ENCODE measurements around the gene INF2. TPM values are rescaled to one million over a fixed set of nuclear protein-coding genes. Genes with fewer than 3 reads are reported as not detected.

INF2 gene
- total and polyA plus RNA-seq, 12 donors, result 22.5 to 73.8 (median 28.4) TPM

GRCh38 chr14:104675447-104675846 lies 14.0 kb upstream of the INF2 start:
- WGBS, 2 donors, result 92 to 98% methylated on average over 2 of the region's 2 CpGs
- no peaks in the 10 kb centered on the region for H3K36me3 ChIP-seq
- ATAC-seq (no peak), DNase-seq (no peak)
- H3K9me3 ChIP-seq, result no peaks in the 10 kb centered on the region
- H3K27ac ChIP-seq, result no peak overlapping the region
- TF ChIP-seq, protein P1, sequence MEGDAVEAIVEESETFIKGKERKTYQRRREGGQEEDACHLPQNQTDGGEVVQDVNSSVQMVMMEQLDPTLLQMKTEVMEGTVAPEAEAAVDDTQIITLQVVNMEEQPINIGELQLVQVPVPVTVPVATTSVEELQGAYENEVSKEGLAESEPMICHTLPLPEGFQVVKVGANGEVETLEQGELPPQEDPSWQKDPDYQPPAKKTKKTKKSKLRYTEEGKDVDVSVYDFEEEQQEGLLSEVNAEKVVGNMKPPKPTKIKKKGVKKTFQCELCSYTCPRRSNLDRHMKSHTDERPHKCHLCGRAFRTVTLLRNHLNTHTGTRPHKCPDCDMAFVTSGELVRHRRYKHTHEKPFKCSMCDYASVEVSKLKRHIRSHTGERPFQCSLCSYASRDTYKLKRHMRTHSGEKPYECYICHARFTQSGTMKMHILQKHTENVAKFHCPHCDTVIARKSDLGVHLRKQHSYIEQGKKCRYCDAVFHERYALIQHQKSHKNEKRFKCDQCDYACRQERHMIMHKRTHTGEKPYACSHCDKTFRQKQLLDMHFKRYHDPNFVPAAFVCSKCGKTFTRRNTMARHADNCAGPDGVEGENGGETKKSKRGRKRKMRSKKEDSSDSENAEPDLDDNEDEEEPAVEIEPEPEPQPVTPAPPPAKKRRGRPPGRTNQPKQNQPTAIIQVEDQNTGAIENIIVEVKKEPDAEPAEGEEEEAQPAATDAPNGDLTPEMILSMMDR (IDR thresholded peaks at IDR 0.05), result no peak
- no peaks in the 10 kb centered on the region for H3K27me3 ChIP-seq
- intact Hi-C loops (cut with DNase I), result no loop called here
- no peak overlapping the region for H3K4me3 ChIP-seq
- peaks cover 19 to 40% (median 36%) of the 10 kb centered on the region in 9 donors for H3K4me1 ChIP-seq

- H3K4me1 ChIP-seq, result peaks cover 26 to 48% (median 44%) of the 10 kb centered on the region in 9 donors
- no peaks in the 10 kb centered on the region for H3K27me3 ChIP-seq
- ATAC-seq (no peak), DNase-seq (no peak)
- peak overlapping the region in 2 of 10 donors; percentile 90 to 98 for H3K27ac ChIP-seq
- WGBS, 2 donors, result 91 to 95% methylated on average over 7 of the region's 7 CpGs
- H3K36me3 ChIP-seq, result no peaks in the 10 kb centered on the region
- TF ChIP-seq, protein P1 (IDR thresholded peaks at IDR 0.05), result no peak
- H3K9me3 ChIP-seq, result no peaks in the 10 kb centered on the region
- no peak overlapping the region for H3K4me3 ChIP-seq
- intact Hi-C loops (cut with DNase I), result no loop called here
Observed at GRCh38 chr14:104676130-104676693, 13.2 kb upstream of the INF2 start.

DNA sequence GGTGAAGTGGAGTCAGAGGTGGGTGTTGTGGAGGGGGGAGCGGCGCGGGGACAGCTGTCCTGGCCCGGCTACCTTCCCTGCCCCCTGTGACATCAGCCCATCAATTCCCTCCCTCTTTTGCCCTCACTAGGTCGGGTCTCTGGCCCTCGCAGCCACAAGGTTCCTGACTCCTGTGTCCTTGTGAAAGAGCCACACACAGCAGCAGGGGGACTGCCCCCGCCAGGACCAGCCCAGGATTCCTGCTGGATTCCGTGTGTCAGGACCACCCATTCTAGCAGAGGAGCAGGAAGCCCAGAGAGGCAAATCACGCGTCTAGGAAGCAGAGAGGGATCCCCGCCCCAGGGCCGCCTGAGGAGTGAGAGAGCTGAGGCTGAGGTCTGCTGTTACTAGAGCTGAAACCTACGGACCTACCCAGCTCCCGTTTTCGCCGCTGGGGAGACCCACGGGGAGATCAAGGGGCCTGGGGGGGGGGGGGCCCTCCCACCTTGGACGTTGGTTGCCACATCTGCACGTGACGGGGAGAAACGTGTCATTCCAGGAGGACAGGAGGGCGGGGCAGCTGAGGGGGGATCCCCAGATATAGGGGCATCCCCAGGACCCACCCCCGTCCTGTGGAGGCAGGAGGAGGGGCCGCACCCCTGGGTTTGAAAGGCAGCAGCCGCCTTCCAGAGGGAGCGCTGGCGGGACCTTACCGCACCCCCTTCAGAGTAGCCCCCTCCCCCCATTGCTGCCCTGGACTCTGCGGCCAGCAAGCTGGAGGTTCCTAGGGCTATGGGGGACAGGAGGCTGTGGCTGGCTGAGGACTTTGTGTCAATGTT lies 12.5 kb upstream of the INF2 start:
- TF ChIP-seq, protein P1 (IDR thresholded peaks at IDR 0.05), result no peak
- peak in 1 of 2 donors; percentile 32 for DNase-seq
- intact Hi-C loops (cut with DNase I), result no loop called here

GRCh38 chr14:104677512-104678332 lies 11.7 kb upstream of the INF2 start:
- Histone ChIP-seq H3K4me1 (peaks cover 39 to 63% (median 59%) of the 10 kb centered on the region in 9 donors), H3K36me3 (no peaks in the 10 kb centered on the region)

More for the DNA sequence above, 12.5 kb upstream of the INF2 start:
- Histone ChIP-seq H3K27me3 (no peaks in the 10 kb centered on the region), H3K27ac (peak overlapping the region in 9 of 10 donors; percentile 83 to 98 (median 92)), H3K4me1 (peaks cover 31 to 55% (median 51%) of the 10 kb centered on the region in 9 donors), H3K9me3 (no peaks in the 10 kb centered on the region), H3K36me3 (no peaks in the 10 kb centered on the region), H3K4me3 (peak overlapping the region; percentile 7 to 64 (median 58))
- 30% methylated on average over 29 of the region's 29 CpGs for WGBS, 2 donors
- ATAC-seq, result peak in 7 of 8 donors; percentile 0 to 23 (median 3)

More at GRCh38 chr14:104677512-104678332, 11.7 kb upstream of the INF2 start:
- WGBS, 2 donors, result 2% methylated on average over 43 of the region's 43 CpGs
- intact Hi-C loops (cut with DNase I), result no loop called here
- H3K9me3 ChIP-seq, result no peaks in the 10 kb centered on the region
- peak overlapping the region; percentile 7 to 64 (median 58) for H3K4me3 ChIP-seq
- peak overlapping the region; percentile 83 to 98 (median 91) for H3K27ac ChIP-seq
- DNase-seq (peak; percentile 82 to 84), ATAC-seq (peak; percentile 73 to 85 (median 79))
- H3K27me3 ChIP-seq, result no peaks in the 10 kb centered on the region
- TF ChIP-seq, protein P1 (IDR thresholded peaks at IDR 0.05), result peak in 1 of 9 donors; percentile 2
